Lung (tissue), 12 donors: ENCODE results near the gene THSD7B. TPM values are rescaled to one million over a fixed set of nuclear protein-coding genes. Genes with fewer than 3 reads are reported as not detected.
A peak's percentile ranks its signal among the peaks of the same experiment; 100 is the strongest.
"Not testable (repeated sequence)": the region's sequence is repeated elsewhere in the genome, so short reads cannot be mapped to it uniquely, and the experiment has no call there.

ENCODE experiments used
- ATAC-seq: fragments of 200-7000 bp; cut with Tn5 transposase; one replicate; pipeline ENCODE4 v1.9.1; 2020; ENCODE audit warnings: moderate number of reproducible peaks; ENCODE audit not compliant: insufficient read depth, low FRiP score
- DNase-seq, 3 donors: peaks; one replicate each; pipeline ENCODE4 v3.0.0-alpha.2; 2013 to 2017
- H3K27ac ChIP-seq, 2 donors: one replicate each; pipeline ENCODE4 v1.5.1; 2013; ENCODE audit warnings: mild to moderate bottlenecking in 2 of 2, moderate library complexity in 2 of 2, control low read depth in 1 of 2, inconsistent platforms in 1 of 2, low read depth in 1 of 2, low read length in 1 of 2
- H3K27me3 ChIP-seq, 3 donors: one replicate each; pipeline ENCODE4 v1.5.1; 2013; ENCODE audit warnings: low read length in 2 of 3; ENCODE audit not compliant: control insufficient read depth in 3 of 3, insufficient read depth in 3 of 3
- H3K36me3 ChIP-seq, 4 donors: one replicate each; pipeline ENCODE4 v1.5.1; 2013; ENCODE audit warnings: low read length in 4 of 4, mild to moderate bottlenecking in 1 of 4, moderate library complexity in 1 of 4; ENCODE audit not compliant: control insufficient read depth in 4 of 4, insufficient read depth in 4 of 4
- H3K4me1 ChIP-seq, 5 donors: one replicate each; pipeline ENCODE4 v1.5.1; 2013; ENCODE audit warnings: low read length in 5 of 5, mild to moderate bottlenecking in 2 of 5, moderate library complexity in 1 of 5; ENCODE audit not compliant: control insufficient read depth in 5 of 5, insufficient read depth in 5 of 5
- H3K4me3 ChIP-seq: one replicate; pipeline ENCODE4 v1.5.1; 2013; ENCODE audit warnings: mild to moderate bottlenecking, control low read depth, moderate library complexity
- H3K9ac ChIP-seq, 2 donors: one replicate each; pipeline ENCODE4 v1.5.1; 2013; ENCODE audit warnings: low read length in 2 of 2, control low read depth in 1 of 2; ENCODE audit not compliant: insufficient read depth in 1 of 2
- H3K9me3 ChIP-seq, 4 donors: one replicate each; pipeline ENCODE4 v1.5.1; 2013; ENCODE audit warnings: low read length in 3 of 4, mild to moderate bottlenecking in 1 of 4, moderate library complexity in 1 of 4; ENCODE audit not compliant: control insufficient read depth in 4 of 4, insufficient read depth in 3 of 4
- WGBS, 2 donors: extraction: QIAGEN DNeasy Blood & Tissue Kit; methylation state at CpG; one replicate each; pipeline ENCODE4 v1.1.7; 2013; 5-methylcytosine and 5-hydroxymethylcytosine counted together
- polyA plus RNA-seq, 2 donors: library from polyadenylated mRNA; stranded (reverse); fragments of 200-250 nt; gene quantifications; one replicate each; pipeline ENCODE4 v1.2.1, GENCODE V29; 2013
- total RNA-seq, 2 donors: library from RNA; depleted of rRNA in 1 of 2; stranded (reverse); fragments of >200 nt in 1 of 2; gene quantifications; one replicate each; pipeline ENCODE4 v1.2.1, GENCODE V29; 2014 to 2021
- TF ChIP-seq, protein P1 (sequence below): IDR thresholded peaks from 2 replicates; pipeline ENCODE4 v1.5.1; 2012; ENCODE audit warnings: mild to moderate bottlenecking; ENCODE audit errors: control extremely low read depth, extremely low read depth
- donor health status: control.
- donor health status: control.
- donor health status: Bipolar disorder and iron deficiency.
- donor health status: healthy.
- donor health status: DM: yes; HTN: yes; CAD: no.

The THSD7B gene
- total and polyA plus RNA-seq, 4 donors: 0.03 to 8.2 (median 0.14) TPM

DNA sequence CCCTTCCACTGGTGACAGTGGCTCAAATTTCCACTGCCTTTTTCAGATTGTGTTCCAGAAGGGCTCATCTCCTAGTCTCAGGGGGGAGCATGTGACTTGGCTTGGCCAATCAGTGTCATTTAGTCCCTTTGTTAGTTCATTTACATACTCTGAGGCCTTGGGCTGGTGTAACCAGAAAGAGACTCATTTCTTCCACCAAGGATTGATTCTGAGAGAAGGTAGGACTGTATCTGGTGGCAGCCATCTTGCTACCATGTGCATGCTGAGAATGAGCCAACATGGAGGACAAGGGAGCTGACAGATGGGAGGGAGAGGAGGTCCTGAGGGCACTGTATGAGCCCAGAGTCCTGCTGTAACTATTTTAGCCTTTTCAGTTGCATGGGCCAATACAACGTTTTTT lies 191.7 kb downstream of the THSD7B start:
- ATAC-seq (no peak), DNase-seq (no peak)
- TF ChIP-seq, protein P1, sequence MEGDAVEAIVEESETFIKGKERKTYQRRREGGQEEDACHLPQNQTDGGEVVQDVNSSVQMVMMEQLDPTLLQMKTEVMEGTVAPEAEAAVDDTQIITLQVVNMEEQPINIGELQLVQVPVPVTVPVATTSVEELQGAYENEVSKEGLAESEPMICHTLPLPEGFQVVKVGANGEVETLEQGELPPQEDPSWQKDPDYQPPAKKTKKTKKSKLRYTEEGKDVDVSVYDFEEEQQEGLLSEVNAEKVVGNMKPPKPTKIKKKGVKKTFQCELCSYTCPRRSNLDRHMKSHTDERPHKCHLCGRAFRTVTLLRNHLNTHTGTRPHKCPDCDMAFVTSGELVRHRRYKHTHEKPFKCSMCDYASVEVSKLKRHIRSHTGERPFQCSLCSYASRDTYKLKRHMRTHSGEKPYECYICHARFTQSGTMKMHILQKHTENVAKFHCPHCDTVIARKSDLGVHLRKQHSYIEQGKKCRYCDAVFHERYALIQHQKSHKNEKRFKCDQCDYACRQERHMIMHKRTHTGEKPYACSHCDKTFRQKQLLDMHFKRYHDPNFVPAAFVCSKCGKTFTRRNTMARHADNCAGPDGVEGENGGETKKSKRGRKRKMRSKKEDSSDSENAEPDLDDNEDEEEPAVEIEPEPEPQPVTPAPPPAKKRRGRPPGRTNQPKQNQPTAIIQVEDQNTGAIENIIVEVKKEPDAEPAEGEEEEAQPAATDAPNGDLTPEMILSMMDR: no peak
- H3K27ac ChIP-seq: no peak overlapping the region
- H3K27me3 ChIP-seq: no peaks in the 10 kb centered on the region
- H3K9ac ChIP-seq: no peak overlapping the region
- no peak overlapping the region for H3K4me3 ChIP-seq
- no peaks in the 10 kb centered on the region for H3K4me1 ChIP-seq
- H3K36me3 ChIP-seq: no peaks in the 10 kb centered on the region
- 39 to 86% methylated on average over 1 of the region's 1 CpG for WGBS, 2 donors
- H3K9me3 ChIP-seq: no peaks in the 10 kb centered on the region

DNA sequence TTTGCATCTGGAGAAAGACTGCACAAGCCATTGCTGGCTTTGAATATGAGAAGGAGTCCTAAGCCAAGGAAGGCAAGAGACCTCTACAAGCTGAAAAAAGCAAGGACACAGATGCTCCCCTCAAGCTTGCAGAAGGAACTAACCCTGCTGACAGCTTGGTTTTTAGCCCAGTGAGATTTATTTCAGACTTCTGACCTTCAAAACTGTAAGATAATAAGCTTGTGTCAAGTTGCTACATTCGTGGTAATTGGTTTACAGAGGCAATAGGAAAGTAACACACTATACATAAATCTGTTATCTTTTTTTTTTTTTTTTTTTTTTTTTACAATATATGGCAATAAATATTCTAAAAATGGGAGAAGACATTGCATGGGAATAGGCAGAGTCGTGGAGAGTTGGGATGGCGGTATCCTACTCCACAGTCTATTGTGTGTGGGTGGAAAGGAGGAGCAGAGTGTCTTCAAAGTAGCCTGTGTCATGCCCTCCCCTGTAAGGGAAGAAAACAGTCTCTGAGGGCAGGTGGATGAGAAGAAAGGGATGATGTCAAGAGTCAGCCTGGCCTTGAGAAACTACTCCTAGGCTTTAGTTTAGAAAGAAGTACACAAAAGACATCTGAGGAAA lies 196.9 kb downstream of the THSD7B start:
- Histone ChIP-seq H3K4me1 (no peaks in the 10 kb centered on the region), H3K9ac (no peak overlapping the region), H3K9me3 (no peaks in the 10 kb centered on the region), H3K36me3 (no peaks in the 10 kb centered on the region), H3K27me3 (no peaks in the 10 kb centered on the region), H3K27ac (no peak overlapping the region), H3K4me3 (no peak overlapping the region)
- ATAC-seq: no peak
- TF ChIP-seq, protein P1: no peak
- 73 to 82% methylated on average over 3 of the region's 3 CpGs for WGBS, 2 donors
- DNase-seq: no peak

DNA sequence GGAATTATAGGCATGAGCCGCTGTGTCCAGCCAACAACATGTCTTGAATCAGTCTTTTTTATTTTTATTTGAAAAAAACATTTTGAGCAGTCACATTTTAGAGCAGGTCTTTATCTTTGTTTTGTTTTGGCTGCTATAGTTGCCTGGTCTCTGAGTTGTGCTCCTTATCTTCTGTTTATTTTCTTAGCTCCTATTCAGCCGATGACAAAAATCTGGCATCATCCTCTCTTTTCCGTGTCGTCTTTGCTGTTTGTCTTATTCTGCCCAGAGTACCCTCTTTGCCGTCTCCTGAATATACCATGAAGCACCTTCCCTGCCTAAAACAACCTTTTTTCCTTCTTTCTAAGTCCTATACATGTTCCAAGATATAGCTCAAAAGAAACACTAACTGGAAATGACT lies 201.1 kb downstream of the THSD7B start:
- WGBS, 2 donors: 36 to 72% methylated on average over 5 of the region's 5 CpGs
- H3K9me3 ChIP-seq: no peaks in the 10 kb centered on the region
- TF ChIP-seq, protein P1: no peak

DNA sequence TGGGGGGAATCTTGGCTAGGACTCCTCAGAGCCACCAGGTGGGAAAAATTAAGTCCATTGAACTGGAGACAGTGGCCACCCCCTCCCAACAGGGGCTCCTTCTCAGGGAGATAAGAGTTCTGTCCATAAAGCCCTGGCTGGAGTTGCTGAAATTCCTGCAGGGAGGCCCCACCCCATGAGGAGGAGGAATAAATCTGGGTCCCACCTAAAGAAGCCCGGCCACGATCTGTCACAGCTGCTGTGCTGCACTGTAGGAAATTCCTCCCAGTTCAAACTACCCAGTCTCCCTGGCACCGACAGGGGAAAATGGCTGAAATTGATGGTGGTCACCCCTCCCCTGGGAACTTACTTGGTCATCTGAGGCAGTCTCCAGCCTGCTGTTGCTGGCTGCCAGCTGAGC lies 215.0 kb downstream of the THSD7B start:
- no peaks in the 10 kb centered on the region for H3K9me3 ChIP-seq
- no peaks in the 10 kb centered on the region for H3K36me3 ChIP-seq
- H3K27ac ChIP-seq: no peak overlapping the region
- DNase-seq (no peak), ATAC-seq (no peak)
- H3K4me1 ChIP-seq: no peaks in the 10 kb centered on the region
- H3K9ac ChIP-seq: no peak overlapping the region
- no peaks in the 10 kb centered on the region for H3K27me3 ChIP-seq
- H3K4me3 ChIP-seq: no peak overlapping the region
- 93 to 95% methylated on average over 3 of the region's 3 CpGs for WGBS, 2 donors
- TF ChIP-seq, protein P1: no peak

More for the DNA sequence above, 201.1 kb downstream of the THSD7B start:
- ATAC-seq (no peak), DNase-seq (peak in 2 of 3 donors; percentile 13 to 47)
- Histone ChIP-seq H3K27ac (no peak overlapping the region), H3K4me3 (no peak overlapping the region), H3K27me3 (no peaks in the 10 kb centered on the region), H3K9ac (no peak overlapping the region), H3K36me3 (no peaks in the 10 kb centered on the region), H3K4me1 (no peaks in the 10 kb centered on the region)

DNA sequence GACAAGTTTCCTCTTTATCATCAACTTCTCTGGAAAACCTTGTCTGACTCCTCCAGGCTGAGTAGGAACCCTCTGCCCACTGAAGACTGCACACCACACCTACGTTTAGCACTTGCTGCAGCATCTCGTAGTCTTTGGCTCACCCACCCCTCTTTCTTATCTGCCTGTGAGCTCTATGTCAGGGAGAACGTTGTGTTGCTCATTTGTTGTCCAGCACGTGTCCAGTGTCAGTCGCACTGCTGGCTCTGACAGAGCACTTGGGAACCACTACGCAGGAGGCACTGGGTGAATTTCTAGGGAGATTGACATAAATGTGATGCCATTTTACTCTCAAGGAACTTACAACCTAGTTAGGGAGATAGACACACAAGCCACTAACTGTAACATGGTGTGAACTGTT lies 216.3 kb downstream of the THSD7B start:
- ATAC-seq, H3K4me3 ChIP-seq, DNase-seq, H3K9me3 ChIP-seq, H3K9ac ChIP-seq, H3K27me3 ChIP-seq, H3K4me1 ChIP-seq, H3K36me3 ChIP-seq, H3K27ac ChIP-seq: not testable (repeated sequence)
- 88 to 89% methylated on average over 6 of the region's 6 CpGs for WGBS, 2 donors
